ENCODE results near the gene DXO.

DXO gene

DNA sequence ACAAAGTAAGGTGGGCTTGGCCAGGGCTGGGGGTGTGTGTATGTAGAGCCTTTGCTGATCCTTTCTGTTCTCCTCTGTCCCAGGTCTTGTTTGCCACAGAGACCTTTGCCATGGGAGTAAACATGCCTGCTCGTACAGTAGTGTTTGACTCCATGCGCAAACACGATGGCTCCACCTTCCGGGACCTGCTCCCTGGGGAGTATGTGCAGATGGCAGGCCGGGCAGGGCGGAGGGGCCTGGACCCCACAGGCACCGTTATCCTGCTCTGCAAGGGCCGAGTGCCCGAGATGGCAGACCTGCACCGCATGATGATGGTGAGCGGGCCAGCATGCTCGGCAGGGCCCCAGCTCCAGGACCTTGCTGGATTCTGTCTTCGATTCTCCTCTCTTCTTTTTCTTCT is 6.2 kb downstream of the DXO start:
- Histone ChIP-seq H3K36me3 (ENCODE audit: insufficient read depth, low read length) (peaks cover 98% of the 10 kb centered on the region), H3K4me1 (ENCODE audit: insufficient read depth, low read length) (peaks cover 15% of the 10 kb centered on the region), H3K27me3 (ENCODE audit: insufficient read depth, low read length, poor library complexity) (no peaks in the 10 kb centered on the region), H3K27ac (ENCODE audit: low read length) (no peak overlapping the region), H3K9me3 (ENCODE audit: insufficient read depth, low read length, severe bottlenecking) (no peaks in the 10 kb centered on the region), H2AFZ (ENCODE audit: low read depth, low read length) (no peak overlapping the region), H3K9ac (ENCODE audit: low read depth, low read length) (no peak overlapping the region), H3K79me2 (ENCODE audit: insufficient read depth, low read length) (peaks cover 13% of the 10 kb centered on the region), H3K4me2 (ENCODE audit: insufficient read depth, low read length) (no peak overlapping the region), H4K20me1 (ENCODE audit: insufficient read depth, low read length) (peaks cover 6% of the 10 kb centered on the region; the same call in 1 of the 2 replicates), H3K4me3 (ENCODE audit: low read depth in 1 of 2, low read length in 2 of 2) (no peak overlapping the region)
- DNase-seq (no peak), ATAC-seq (ENCODE audit: insufficient read depth, low read depth) (no peak)
- TF ChIP-seq, protein P1, sequence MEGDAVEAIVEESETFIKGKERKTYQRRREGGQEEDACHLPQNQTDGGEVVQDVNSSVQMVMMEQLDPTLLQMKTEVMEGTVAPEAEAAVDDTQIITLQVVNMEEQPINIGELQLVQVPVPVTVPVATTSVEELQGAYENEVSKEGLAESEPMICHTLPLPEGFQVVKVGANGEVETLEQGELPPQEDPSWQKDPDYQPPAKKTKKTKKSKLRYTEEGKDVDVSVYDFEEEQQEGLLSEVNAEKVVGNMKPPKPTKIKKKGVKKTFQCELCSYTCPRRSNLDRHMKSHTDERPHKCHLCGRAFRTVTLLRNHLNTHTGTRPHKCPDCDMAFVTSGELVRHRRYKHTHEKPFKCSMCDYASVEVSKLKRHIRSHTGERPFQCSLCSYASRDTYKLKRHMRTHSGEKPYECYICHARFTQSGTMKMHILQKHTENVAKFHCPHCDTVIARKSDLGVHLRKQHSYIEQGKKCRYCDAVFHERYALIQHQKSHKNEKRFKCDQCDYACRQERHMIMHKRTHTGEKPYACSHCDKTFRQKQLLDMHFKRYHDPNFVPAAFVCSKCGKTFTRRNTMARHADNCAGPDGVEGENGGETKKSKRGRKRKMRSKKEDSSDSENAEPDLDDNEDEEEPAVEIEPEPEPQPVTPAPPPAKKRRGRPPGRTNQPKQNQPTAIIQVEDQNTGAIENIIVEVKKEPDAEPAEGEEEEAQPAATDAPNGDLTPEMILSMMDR (IDR thresholded peaks at IDR 0.05; ENCODE audit: borderline replicate concordance, extremely low read depth, low read length, poor library complexity, severe bottlenecking), result no peak
- TF ChIP-seq EZH2 (IDR thresholded peaks at IDR 0.05; ENCODE audit: borderline replicate concordance, low read depth, low read length, severe bottlenecking), result no peak

DNA sequence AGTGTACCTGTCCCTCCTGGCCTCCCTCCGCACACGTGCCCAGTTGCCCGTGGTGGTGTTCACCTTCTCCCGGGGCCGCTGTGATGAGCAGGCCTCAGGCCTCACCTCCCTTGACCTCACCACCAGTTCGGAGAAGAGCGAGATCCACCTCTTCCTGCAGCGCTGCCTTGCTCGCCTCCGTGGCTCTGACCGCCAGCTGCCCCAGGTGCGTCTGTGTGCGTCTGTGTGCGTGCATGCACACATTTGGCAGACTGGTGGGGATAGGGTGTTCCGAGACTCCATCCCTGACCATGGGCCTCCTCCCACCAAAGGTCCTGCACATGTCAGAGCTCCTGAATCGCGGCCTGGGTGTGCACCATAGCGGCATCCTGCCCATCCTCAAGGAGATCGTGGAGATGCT is 8.0 kb downstream of the DXO start:
- Histone ChIP-seq H4K20me1 (ENCODE audit: insufficient read depth, low read length) (0 out of 2 replicates have a peak, but pooled peaks cover under 1% of the 10 kb centered on the region), H3K36me3 (ENCODE audit: insufficient read depth, low read length) (peaks cover 87% of the 10 kb centered on the region)

DNA sequence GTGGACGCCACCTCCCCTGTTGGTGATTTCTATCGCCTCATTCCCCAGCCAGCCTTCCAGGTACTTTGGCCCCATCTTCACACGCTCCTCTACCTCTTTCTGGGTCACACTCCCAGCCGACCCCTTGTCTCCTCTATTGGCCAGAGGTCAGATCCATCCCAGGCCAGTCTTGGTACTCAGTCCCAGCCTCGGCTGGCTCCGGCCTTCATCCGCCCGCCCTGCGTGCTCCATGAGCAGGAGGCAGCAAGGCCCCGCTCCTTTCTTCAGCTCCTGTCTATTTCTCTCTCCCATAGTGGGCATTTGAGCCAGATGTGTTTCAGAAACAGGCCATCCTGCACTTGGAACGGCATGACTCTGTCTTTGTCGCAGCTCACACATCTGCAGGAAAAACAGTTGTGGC is 10.3 kb downstream of the DXO start:
- ATAC-seq (ENCODE audit: insufficient read depth, low read depth) (no peak), DNase-seq (no peak)
- H3K9ac ChIP-seq (ENCODE audit: low read depth, low read length), result no peak overlapping the region

More for the DNA sequence above, 8.0 kb downstream of the DXO start:
- Histone ChIP-seq H3K4me3 (ENCODE audit: low read depth in 1 of 2, low read length in 2 of 2) (no peak overlapping the region), H3K4me2 (ENCODE audit: insufficient read depth, low read length) (no peak overlapping the region), H3K27ac (ENCODE audit: low read length) (no peak overlapping the region), H3K79me2 (ENCODE audit: insufficient read depth, low read length) (peaks cover 15% of the 10 kb centered on the region), H3K9ac (ENCODE audit: low read depth, low read length) (no peak overlapping the region), H3K9me3 (ENCODE audit: insufficient read depth, low read length, severe bottlenecking) (no peaks in the 10 kb centered on the region), H3K27me3 (ENCODE audit: insufficient read depth, low read length, poor library complexity) (no peaks in the 10 kb centered on the region), H3K4me1 (ENCODE audit: insufficient read depth, low read length) (peaks cover 15% of the 10 kb centered on the region), H2AFZ (ENCODE audit: low read depth, low read length) (no peak overlapping the region)
- TF ChIP-seq, protein P1 (IDR thresholded peaks at IDR 0.05; ENCODE audit: borderline replicate concordance, extremely low read depth, low read length, poor library complexity, severe bottlenecking), result no peak
- no peak for TF ChIP-seq EZH2 (IDR thresholded peaks at IDR 0.05; ENCODE audit: borderline replicate concordance, low read depth, low read length, severe bottlenecking)
- no peak for ATAC-seq (ENCODE audit: insufficient read depth, low read depth)
- no peak for DNase-seq

More for the DNA sequence above, 10.3 kb downstream of the DXO start:
- peaks cover 33% of the 10 kb centered on the region for H3K4me1 ChIP-seq (ENCODE audit: insufficient read depth, low read length)
- no peak overlapping the region for H2AFZ ChIP-seq (ENCODE audit: low read depth, low read length)
- H3K4me2 ChIP-seq (ENCODE audit: insufficient read depth, low read length), result no peak overlapping the region
- no peak overlapping the region for H3K4me3 ChIP-seq (ENCODE audit: low read depth in 1 of 2, low read length in 2 of 2)
- no peak overlapping the region for H3K27ac ChIP-seq (ENCODE audit: low read length)
- H3K36me3 ChIP-seq (ENCODE audit: insufficient read depth, low read length), result peaks cover 70% of the 10 kb centered on the region
- H3K27me3 ChIP-seq (ENCODE audit: insufficient read depth, low read length, poor library complexity), result no peaks in the 10 kb centered on the region
- no peaks in the 10 kb centered on the region for H3K9me3 ChIP-seq (ENCODE audit: insufficient read depth, low read length, severe bottlenecking)
- TF ChIP-seq EZH2 (IDR thresholded peaks at IDR 0.05; ENCODE audit: borderline replicate concordance, low read depth, low read length, severe bottlenecking), result no peak
- TF ChIP-seq, protein P1 (IDR thresholded peaks at IDR 0.05; ENCODE audit: borderline replicate concordance, extremely low read depth, low read length, poor library complexity, severe bottlenecking), result no peak
- H3K79me2 ChIP-seq (ENCODE audit: insufficient read depth, low read length), result peaks cover 36% of the 10 kb centered on the region
- no peaks in the 10 kb centered on the region for H4K20me1 ChIP-seq (ENCODE audit: insufficient read depth, low read length)
